ENCODE measurements around the gene TSPO.
A peak's percentile ranks its signal among the peaks of the same experiment; 100 is the strongest.
"Not testable (repeated sequence)": the region's sequence is repeated elsewhere in the genome, so short reads cannot be mapped to it uniquely, and the experiment has no call there.

The TSPO gene

DNA sequence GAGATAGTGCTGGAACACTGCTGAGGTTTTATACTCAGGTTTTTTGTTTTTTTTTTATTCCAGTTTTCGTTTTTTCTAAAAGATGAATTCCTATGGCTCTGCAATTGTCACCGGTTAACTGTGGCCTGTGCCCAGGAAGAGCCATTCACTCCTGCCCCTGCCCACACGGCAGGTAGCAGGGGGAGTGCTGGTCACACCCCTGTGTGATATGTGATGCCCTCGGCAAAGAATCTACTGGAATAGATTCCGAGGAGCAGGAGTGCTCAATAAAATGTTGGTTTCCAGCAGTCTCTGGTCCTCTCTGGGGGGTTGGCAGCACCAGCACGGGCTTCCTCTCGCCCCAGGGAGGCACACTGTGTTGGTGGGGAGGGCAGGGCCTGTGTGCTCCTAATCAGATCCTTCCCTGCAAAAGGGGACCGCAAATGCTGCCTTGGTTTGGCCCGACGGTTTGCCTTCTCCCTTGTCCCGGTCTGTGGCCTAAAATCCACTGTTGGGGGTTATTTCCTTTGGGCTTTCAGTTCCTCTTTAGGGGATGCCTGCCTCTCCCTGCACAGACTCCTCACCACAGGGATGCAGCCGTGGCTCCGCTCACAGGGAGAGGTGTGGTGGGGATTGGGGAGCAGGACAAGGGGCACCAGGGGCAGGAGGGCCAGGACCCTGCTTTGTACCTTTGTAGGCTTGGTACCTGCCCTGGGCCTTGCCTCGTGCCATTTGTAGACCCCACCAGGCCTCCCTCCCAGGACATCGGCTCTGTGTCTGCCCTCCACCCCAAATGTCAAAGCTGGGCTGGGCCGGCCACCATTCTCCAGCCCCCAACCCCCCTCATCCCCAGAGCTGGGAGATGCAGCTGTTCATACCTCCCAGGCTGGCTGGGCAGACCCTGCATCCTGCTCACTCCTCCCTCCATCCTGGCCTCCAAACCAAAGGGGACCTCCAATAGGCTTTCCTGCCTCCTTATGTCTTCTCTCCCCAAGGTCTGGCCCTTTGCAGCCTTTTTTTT lies 21.6 kb upstream of the TSPO start:
- DNase-seq (ENCODE audit: low read depth in 3 of 3, low spot score in 1 of 3) = no peak

DNA sequence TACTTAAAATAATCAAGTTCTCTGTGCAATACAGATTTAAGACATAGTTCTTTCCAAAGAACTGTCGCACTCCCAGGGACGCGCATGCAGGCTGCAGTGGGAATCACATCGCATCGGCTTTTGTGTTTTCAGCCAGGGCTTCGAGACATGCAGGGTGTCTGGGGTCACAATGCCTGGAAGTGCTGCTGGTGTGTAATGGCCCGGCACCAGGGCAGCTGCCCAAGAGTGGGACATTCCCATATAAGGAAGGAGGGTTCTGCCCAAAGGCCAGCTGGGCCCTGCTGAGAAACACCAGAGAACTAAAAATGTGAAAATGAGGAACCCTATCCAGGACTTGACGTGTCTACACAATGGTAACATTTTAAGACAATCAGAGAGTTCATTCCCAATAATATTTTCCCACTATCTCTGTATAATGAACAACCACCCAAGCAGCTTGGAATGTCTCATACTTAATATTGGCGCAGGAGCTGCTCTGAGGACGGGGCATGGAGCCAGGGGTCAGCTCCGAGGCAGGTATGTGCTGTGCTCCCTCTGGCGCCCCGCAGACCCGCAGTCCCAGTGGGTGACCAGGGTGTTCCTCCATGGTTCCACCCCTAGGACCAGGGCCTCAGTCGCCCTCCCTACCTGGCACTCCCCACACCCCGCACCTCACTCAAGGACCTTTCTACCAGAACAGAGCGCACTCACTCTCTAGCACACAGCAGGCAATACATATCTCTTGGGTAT lies 19.4 kb upstream of the TSPO start:
- no peak for DNase-seq (ENCODE audit: low read depth in 3 of 3, low spot score in 1 of 3)

DNA sequence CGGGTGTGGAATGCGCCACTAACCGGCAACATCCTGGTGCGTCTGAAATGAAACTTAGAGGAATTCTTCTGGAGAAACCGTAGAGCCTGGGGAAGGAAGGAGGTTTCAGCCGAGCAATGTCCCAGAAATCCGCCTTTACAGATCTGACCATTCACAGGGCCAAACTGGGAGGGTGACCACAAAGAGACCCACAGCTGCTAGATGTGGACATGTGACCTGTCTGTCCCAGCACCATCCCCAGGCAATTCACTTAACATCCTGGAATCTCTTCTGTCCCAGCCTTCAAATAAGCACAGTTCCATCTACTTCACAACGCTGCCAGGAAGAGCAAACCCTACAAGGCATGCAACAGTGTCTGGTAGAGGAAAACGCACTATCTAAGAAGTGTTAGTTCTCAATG lies 18.0 kb upstream of the TSPO start:
- no peak for DNase-seq (ENCODE audit: low read depth in 3 of 3, low spot score in 1 of 3)

GRCh38 chr22:43134553-43134952 lies 16.8 kb upstream of the TSPO start:
- DNase-seq (ENCODE audit: low read depth in 3 of 3, low spot score in 1 of 3) = no peak

DNA sequence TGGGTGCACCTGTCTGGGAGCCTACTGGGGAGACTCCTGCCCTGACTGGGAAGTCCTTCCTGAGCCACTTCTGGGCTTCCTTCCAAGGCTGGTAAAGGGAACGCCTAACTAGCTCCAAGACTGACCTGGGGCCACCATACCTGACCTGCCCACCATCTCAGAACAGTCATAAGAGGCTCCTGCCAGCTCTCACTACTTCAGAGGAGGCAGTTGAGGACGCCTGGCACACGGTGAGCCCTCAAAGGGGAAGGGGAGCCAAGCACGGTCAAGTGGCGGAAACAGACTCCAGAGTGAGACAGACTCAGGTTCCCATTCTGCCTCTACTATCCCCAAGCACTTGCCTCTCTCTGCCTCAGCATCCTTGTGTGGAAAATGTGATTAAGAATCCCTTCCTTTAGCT lies 15.8 kb upstream of the TSPO start:
- DNase-seq (ENCODE audit: low read depth in 3 of 3, low spot score in 1 of 3) = no peak

DNA sequence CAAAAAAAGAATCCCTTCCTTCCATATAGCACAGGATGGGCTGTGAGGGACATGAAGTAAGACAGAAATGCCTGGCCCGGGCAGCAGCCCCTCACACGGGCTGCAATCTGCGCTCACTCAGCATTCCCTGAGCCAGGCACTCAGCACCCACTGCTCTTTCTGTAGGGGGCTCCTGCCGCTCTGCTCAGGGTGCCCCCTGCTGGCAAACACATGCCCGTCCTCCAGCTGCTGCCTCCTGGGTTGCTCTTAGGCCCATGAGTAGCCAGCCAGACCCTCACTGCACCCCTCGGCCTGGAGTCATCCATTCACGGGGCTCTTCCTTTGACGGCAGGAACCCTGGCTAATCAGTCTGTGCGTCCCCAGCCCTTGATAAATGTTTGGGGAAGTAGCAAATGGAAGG lies 15.1 kb upstream of the TSPO start:
- peak in 1 of 3 donors; percentile 5 for DNase-seq (ENCODE audit: low read depth in 3 of 3, low spot score in 1 of 3)

GRCh38 chr22:43136801-43137200 lies 14.6 kb upstream of the TSPO start:
- DNase-seq (ENCODE audit: low read depth in 3 of 3, low spot score in 1 of 3) = no peak

DNA sequence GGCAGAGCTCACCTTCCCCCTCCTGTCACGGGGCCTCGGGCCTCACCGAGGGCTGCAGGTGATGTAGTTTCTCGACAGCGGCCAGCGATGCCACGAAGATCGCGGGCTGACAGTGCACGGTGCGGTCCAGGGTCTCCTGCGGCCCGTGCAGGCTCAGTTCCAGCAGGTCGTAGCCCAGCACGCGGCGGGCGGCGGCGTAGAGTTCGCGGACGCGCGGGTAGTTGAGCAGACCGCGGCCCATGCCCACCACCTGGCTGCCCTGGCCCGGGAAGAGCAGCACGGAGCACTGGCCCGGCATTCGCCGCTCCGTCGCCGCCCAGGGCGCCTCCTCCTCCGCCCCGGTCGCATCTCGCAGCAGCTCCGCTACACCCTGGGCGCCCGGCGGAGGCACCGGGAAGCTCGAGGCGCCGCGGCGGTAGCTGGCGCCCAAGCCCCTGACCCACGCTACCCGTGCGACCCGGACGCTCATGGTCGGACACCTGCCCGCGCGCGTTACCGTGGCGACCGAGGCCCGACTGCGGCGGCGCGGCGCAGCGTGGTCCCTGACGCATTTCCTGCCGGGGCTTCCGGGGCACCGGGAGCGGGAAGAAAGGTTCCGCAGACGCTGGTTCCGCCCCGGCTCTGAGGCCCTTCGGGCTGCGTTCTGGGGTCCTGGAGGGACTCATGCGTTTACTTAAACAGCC lies 8.3 kb upstream of the TSPO start, which contains the start of gene MCAT:
Gene MCAT (minus strand): TSS at position 519 of the 683 bp plus-strand sequence. CDS start 50 bp downstream, at position 469.
- peak; percentile 45 to 74 (median 53) for DNase-seq (ENCODE audit: low read depth in 3 of 3, low spot score in 1 of 3)

GRCh38 chr22:43144949-43145348 lies 6.4 kb upstream of the TSPO start:
- no peak for DNase-seq (ENCODE audit: low read depth in 3 of 3, low spot score in 1 of 3)

DNA sequence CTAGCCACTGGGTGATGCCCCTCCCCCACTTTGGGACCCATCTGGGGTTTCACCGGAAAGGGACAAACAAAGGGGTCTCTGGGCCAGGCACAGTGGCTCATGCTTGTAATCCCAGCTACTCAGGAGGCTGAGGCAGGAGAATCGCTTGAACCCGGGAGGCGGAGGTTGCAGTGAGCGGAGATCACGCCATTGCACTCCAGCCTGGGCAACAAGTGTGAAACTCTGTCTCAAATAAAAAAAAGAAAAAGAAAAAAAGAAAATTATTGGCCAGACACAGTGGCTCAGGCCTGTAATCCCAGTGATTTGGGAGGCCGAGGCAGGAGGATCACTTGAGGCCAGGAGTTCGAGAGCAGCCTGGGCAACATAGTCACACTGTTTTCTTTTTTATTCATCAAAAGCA lies 6.0 kb upstream of the TSPO start:
- DNase-seq (ENCODE audit: low read depth in 3 of 3, low spot score in 1 of 3) = not testable (repeated sequence)

DNA sequence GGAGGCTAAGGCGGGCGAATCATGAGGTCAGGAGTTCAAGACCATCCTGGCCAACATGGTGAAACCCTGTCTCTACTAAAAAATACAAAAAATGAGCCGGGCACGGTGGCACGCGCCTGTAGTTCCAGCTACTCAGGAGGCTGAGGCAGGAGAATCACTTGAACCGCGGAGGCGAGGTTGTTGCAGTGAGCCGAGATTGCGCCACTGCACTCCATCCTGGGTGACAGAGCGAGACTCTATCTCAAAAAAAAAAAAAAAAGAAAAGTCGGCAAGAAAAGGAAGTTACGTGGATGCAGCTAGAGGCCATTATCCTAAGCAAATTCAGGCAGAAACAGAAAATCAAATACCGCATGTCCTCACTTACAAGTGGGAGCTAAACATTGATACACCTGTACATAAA lies 5.0 kb upstream of the TSPO start:
- DNase-seq (ENCODE audit: low read depth in 3 of 3, low spot score in 1 of 3) = not testable (repeated sequence)

DNA sequence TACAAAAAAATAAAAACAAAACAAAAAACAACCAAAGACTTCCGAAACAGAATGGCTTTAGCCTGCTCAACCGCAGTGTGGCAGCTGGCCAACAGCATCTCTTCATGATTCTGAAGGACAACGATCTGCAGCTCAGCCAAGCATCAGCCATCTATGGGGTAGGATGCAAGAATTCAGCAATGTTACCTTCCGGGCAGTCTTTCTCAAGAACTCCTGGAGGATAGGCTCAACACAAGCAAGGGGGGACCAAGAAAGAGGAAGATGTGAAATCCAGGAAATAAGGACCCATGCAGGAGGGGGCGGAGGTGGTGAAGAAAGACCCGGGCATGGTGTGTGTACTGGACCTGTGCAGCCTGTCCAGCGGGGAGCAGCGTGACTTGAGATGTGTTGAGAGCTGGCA lies 3.5 kb upstream of the TSPO start:
- no peak for DNase-seq (ENCODE audit: low read depth in 3 of 3, low spot score in 1 of 3)

- no peak for DNase-seq (ENCODE audit: low read depth in 3 of 3, low spot score in 1 of 3)
Observed at GRCh38 chr22:43148581-43148980, 2.8 kb upstream of the TSPO start.

DNA sequence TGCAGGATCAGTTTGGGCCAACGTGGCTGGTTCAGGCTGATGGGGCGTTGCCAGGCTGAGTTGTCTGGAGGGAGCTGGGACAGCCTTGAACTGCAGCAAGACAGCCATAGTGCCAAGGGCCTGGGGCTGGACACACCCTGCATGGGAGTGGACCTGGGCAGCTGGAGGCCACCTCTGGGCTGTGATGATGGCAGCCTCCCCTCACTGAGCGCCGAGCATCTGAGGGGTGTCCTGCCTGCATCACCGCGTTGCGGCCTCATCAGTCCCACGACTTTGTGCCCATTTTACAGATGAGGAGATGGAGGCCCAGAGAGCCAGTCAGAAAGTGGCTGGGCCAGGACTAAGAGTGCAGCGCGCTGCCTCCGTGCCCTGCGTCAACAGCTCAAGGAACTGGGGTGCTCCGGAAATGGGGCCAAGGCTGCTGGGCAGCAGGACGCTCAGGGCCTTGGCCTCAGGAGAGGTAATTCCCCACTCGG lies 590 bp upstream of the TSPO start:
- no peak for DNase-seq (ENCODE audit: low read depth in 3 of 3, low spot score in 1 of 3)

GRCh38 chr22:43152003-43152356 lies 621 bp downstream of the TSPO start:
- no peak for DNase-seq (ENCODE audit: low read depth in 3 of 3, low spot score in 1 of 3)

DNA sequence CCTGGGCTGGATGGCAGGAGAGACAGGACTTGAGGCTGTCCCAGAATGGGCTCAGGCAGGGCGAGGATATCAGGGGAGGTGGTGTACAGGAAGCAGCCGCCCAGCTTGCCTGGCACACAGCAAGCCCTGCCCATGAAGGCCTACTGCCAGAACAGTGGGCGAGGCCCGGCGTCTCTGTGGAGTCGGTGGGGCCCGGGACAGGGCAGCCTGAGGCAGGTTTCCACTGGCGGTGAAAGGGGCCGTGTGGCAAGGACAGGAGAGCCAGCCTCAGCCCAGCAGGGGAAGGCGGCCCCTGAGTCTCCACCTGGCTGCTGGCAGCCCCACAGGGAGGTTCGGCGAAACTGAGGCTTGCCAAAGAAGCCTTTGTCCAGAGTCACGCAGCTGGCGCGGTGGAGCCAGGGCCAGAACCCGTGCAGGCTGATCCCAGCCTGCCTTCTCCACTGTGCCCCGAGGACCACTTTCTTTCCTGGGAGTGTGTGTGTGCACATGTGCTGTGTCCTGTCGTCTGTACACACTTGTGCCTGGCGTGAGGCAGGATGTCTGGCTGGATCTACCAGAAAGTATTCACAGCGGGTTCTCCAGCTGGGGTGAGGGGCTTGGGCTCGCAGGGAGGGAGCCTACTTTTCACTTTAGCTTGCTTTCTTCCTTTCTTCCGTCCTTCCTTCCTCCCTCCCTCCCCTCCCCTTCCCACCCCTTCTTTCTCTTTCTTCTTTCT lies 1.2 kb downstream of the TSPO start:
- DNase-seq (ENCODE audit: low read depth in 3 of 3, low spot score in 1 of 3) = peak; percentile 9 to 42 (median 12)

- DNase-seq (ENCODE audit: low read depth in 3 of 3, low spot score in 1 of 3) = no peak
Observed at GRCh38 chr22:43153899-43154298, 2.5 kb downstream of the TSPO start.

DNA sequence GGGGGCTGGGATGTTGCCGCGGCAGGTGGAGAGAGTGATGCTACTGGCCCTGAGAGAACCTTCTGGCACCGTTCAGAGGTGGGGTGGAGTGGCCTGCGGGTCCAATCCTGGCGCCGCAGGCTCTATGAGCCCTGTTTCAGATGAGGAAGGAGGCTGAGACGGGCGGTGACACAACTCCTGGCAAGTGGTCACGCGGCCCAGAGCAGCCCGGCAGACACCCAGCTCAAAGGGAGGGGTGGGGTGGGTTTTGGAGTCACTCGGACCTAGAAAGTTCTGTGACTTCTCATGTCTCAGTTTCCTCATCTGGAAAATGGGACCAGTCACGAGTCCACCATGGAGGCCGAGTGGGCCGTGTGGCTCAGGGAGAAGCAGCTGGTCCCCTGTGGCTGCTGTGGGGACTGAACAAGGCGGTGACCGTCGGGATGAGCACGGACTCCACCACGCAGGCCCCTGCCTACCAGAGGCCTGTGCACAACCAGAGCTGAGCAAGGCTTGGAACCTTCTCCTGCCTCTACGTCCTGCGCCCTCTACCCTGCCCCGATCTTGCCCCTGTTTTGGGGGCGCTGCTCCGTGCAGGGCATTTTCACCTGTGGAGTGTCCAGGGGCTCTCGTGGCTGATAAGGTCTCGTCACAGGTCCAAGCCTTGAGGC lies 3.7 kb downstream of the TSPO start:
- no peak for DNase-seq (ENCODE audit: low read depth in 3 of 3, low spot score in 1 of 3)

DNA sequence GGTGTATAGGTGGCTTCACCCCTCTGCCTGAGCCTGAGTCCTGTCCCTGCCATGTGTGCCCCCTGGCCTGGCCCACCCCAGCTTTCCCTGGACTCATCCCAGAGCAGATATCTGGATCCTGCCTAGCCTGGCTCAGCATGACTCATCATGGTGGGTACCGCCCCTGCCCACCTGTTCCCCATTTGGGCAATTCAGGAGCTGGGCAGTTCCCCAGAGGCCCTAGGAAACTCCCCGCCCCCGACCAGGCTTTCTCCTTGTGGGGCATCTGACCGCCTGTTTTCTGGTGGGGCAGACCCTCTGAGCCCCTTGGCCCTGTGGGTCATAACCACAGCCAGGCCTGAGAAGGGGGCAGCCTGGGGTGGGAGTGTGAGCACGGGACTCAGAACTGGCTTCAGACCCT lies 4.4 kb downstream of the TSPO start:
- no peak for DNase-seq (ENCODE audit: low read depth in 3 of 3, low spot score in 1 of 3)

DNA sequence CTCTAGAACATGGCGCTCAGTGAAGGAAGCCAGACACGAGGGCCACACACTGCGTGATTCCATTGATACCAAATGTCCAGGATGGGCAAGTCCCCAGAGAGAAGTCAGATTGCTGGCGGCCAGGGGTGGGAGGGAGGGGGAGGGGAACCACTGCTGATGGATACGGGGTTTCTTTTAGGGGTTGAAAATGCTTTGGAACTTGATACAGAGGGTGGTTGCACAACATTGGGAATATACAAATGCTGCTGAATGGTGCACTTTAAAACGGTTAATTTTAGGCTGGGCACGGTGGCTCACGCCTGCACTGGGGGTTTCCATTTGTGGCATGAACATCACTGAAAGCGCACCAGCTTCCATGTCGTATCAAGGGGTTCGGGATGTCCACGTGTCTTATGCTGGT lies 5.1 kb downstream of the TSPO start:
- no peak for DNase-seq (ENCODE audit: low read depth in 3 of 3, low spot score in 1 of 3)

All from stimulated activated CD4-positive, alpha-beta T cell treated with anti-CD3 and anti-CD28 coated beads, TNF-alpha, amount 100 ng/mL, for 1 hour (primary cell).